ENCODE measurements around the gene SPTB.

DNA sequence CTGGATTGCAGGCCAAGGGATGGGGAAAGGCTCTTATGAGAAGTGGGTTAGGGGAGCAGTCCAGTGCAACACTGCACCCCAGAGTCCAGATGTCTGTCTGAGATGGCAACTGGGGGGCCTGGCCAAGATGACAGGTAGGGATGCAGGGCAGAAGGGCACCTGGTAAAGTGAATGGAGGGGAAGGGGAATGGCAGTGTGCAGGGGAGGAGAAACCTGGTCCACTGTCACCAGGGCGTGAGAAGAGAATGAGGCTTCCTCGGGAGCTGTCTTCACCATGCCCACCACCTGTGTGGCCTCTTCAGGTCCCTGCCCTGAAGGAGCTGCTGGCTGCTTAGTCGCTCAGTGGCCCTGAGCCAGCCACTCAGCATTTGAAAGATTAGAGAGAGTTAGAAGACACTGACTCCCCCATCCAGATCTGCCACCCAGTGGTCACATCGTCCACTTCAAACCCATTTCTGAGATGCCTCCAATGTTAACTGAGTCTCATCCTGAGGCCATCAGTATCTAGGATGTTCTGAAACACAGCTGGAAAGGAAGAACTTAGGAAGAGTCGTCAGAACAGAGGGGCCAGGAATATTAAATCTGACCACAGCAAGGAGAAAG lies 118.2 kb downstream of the SPTB start:
- TF ChIP-seq ZNF274 (IDR thresholded peaks at IDR 0.05; ENCODE audit: low read depth, low read length) (no peak), YY1 (IDR thresholded peaks at IDR 0.05; ENCODE audit: insufficient read depth, insufficient read length) (no peak), SUZ12 (IDR thresholded peaks at IDR 0.05; ENCODE audit: extremely low read depth, insufficient read depth, insufficient read length) (no peak)

All from NT2/D1 (cell line).